GM21786 (cell line): ENCODE measurements around the gene DNAL4.

Experiments
- ATAC-seq: cut with Tn5 transposase; IDR thresholded peaks from one replicate; pipeline ENCODE4 v1.9.1; 2021; ENCODE audit not compliant: unreplicated experiment

DNAL4 gene, protein sequence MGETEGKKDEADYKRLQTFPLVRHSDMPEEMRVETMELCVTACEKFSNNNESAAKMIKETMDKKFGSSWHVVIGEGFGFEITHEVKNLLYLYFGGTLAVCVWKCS

DNA sequence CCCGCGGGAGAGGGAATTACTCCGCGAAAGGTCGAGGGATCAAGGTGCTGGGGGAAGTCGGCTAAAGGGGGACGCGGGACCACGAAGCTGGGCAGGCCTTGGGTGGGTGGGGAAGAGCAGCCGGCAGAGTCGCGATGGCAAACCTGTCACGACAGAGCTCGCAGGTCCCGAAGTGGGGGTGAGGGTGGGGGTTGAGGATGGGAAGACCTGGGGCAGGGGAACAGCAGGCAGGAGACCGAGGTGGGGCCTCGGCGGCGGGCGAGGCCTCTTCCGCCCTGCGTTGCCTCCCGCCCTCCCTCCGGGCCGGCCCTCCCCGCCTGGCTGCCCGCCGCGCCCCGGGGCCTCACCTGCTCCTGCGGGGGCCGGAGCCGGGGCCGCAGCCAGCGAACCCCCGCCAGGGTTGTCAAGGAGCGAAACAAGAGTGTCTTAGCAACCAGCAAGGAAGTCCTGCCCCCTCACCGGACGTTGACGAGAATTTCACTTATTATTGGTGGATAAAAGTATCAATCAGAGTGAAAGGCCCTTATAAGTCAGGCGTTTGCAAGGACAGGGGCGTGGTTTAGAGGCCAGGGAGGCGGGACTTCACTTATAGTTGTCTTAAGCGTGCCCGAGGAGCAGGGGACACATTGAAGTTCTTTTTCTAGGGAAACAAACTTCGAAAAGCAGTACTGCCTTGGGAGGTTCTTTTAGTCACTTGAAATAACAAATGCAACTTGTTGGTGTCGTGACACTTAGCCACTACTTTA lies at the start of gene DNAL4:
Gene DNAL4, minus strand, starts transcription at position 423 of the 746 bp plus-strand sequence. CDS start 11,412 bp downstream, outside the sequence.
- ATAC-seq = peak; percentile 97

DNA sequence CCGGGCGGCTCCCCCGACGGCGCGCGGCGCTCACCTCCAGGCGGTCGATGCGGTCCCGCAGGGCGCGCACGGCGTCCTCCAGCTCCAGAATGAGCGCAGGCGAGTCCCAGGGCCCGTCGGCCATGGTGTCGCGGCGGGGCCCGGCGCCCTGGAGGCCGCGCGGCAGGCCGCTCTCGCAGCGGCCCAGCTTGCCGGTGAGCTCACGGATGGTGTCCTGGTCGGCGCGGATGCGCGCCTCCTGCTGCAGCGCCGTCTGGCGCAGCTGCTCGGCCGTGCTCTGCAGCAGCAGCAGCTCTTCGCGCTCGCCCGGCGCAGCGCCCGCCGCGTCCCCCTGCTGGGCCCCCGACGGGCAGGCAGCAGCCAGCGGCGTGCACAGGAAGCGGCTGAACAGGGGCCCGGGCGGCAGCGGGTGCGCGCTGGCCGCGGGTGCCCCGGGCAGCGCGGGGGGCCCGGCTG lies 49.3 kb upstream of the DNAL4 start:
- no peak for ATAC-seq

DNA sequence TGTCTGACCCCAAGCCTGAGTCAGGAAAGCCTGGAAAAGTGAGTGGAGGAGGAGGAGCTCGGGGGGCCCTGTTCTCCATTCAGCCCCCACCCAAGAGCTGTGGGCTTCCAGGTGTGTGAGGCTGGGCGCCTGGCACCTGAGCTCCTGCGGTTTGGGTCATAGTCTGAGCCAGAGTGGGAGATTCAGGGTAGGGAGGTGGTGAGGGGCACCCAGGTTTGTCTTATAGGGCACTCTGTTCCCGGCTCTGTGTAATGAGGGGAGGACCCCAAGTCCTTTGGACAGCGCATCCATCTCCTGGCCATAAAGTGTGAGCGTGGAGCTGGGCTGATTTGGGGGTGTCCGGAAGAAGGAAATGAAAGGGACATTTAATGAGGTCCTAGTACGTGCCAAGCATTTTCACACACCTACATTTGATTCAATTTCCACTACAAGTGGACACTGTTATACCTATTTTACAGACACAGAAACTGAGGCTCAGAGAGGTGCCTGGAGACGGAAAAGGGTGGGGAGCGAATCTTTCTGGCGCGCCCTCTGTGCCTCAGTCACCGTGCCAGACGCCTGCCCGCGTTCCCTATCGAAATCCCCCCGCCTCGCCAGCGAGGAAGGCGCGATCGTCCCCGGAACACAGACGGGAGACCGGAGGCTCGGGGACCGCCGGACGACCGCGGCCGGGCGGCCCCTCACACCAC lies 48.7 kb upstream of the DNAL4 start:
- no peak for ATAC-seq

DNA sequence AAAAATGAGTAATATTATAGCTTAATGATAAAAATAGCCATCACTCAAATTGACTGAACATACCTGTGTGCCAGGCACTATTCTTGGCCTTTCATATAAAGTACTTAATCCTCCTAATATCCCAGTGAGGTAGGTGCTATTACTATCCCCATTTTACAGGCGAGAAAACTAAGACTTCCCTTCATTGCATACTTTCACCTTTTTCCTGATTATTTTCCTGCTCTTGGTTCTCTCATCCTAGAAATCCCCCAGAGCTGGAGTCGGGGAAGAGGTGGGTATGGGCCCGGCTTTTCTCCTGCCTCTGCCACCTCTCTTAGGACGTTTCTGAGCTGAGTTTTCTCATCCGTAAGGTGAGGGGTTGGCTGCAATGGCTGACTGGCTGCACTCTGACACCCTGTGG lies 47.7 kb upstream of the DNAL4 start:
- no peak for ATAC-seq

DNA sequence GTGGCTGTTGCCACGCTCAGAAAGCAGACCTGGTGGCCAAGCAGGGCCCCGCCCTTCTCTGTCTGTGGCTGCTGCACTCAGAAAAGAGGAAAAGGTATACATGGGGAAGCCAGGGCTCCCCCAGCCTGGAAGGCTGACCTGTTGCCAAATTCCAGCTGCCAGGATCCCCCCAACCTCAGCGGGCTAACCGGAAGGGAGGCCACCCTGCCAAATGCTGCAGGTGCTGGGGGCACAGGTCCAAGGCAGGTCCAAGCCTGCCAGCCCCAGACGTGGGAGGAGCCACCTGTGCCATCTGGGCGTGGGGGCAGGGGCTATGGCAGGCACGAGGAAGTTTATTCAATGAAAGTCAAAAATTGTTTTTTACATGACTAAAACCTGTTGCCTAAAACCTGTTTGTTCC lies 47.3 kb upstream of the DNAL4 start:
- ATAC-seq = no peak

DNA sequence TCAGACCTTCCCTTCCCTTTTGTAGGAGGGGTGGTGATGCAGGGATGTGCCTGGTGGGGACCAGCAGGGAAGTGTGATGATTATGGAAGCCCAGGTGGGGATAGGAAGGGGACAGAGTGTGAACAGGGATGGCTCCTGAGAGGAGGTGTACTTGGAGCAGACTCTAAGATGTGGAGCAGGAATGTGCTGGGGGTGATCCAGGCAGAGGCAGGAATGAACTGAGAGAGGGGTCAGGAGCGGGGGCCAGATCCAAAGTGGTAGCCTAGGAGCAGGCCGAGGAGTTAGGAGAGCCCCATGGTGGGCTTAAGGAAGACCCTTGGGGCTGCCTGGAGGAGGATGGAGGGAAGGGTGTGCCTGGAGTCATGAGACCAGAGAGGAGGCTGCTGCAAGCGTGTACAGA lies 46.2 kb upstream of the DNAL4 start:
- no peak for ATAC-seq

DNA sequence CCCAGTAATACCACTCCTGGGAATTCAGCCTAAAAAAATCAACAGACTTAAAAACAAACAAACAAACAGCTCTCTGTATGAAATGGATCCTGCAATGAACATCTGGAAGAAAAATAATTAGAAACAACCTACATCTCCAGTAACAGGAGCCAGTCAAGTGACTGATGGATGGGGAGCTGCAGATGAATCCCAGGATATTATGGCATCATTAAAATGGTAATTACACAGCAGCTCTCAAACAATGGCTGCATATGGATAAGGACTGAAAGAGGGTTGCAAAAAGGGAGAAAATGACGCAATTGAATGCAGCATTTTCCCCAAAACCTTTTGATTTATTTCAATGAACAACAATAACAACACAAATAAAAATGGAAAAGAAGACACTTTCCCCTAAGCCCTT lies 45.7 kb upstream of the DNAL4 start:
- no peak for ATAC-seq

DNA sequence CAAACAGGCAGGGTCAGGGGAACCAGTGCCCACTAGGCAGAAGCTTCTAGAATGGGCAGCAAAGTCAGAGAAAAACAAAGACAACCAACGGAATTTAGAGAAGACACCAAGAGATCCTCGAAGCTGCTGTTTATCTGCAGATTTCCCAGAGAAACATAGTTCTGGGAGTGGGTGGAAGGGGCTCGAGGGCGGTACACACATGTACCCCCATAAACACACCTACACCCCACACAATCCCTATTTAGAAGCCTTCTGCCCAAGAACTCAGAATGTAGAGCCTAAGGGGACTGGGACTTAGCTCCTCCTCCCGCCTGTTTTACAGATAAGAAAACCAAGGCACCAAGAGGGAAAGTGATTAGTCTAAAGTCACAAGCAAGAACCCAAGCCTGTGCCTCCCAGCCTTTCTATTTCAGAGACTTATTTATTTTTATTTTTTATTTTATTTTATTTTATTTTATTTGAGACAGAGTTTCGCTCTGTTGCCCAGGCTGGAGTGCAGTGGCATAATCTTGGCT lies 43.5 kb upstream of the DNAL4 start:
- no peak for ATAC-seq

DNA sequence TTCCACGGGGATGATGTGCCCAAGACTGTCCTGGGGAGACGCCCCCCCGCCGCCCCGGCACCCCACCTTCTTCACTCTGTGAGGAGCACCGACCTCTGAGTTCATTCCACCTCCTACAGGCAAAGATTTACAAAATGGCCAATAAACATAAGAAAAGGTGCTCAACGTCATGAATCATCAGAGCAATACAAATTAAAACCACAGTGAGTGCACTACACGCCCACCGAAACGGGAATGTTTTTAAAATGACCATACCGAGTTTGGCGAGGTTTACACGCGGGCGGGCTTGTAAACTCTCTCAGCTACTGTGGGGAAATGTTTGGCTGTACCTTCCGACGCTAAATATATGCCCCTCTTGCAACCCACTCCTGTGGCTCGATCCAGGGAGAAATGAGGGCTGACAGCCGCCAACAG lies 42.0 kb upstream of the DNAL4 start:
- no peak for ATAC-seq

DNA sequence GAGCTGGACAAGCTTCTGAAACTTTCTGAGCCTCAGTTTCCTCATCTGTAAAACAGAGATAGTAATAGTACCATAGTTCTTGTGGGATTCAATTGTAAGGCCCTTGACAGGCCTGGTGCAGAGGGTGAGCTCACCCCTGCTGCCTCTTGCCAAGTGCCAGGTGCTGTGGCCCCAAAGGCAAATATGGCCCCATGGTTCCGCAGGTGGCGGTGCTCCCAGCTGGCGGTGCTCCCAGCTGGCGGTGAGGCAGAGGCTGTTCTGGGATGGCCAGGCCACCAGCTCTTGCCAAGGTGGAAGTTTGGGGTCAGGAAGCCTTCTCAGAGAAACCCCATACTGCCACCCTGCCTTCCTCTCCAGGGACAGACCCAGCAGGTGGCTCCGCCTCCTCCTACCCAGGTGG lies 41.0 kb upstream of the DNAL4 start:
- ATAC-seq = no peak

DNA sequence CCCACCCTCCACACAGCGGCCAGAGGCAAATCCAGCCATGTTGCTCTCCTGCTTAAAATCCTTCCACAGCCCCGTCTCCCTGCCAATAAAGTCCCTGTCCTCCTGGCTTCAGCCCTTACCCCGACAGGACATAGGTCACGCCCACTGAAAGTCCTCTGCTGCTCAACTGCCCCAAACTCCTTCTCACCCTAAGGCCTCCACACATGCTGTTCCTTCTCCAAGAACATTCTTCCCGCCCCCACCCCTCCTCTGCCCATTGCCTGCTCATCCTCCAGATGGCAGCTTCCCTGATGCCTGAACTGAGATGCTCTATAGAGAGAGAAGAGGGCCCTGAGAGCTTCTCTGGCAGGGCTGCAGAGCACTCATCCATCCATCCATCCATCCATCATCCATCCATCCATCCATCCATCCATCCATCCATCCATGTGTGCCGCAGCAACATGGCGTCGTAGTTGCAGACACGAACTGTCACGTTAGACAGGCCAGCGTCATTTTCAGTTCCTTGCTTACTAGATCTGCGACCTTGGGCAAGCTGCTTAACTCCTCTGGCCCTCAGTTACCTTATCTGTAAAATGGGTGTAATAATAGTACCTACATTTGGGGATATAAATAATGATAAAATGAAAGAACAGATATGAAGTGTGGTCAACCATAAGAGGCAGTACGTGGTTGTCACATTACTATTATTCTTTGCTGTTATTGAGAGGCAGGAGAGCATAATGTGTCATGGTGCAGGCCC lies 40.4 kb upstream of the DNAL4 start:
- no peak for ATAC-seq

DNA sequence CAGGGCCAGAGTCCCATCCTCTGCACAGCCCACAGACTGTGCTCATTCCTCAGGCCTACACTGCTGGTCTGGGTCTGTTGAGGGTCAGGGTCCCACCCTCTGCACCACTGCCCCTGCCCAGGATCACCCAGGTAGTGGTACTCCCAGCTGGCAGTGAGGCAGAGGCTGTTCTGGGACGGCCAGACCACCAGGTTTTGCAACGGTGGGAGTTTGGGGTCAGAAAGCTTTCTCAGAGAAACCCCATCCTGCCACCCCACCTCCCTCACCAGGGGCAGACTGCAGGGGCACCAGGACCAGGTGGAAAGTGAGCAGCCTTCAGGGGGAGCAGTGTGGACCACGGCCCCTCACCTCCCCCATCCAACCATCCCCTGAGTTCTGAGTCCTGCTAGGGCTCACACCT lies 39.1 kb upstream of the DNAL4 start:
- no peak for ATAC-seq

DNA sequence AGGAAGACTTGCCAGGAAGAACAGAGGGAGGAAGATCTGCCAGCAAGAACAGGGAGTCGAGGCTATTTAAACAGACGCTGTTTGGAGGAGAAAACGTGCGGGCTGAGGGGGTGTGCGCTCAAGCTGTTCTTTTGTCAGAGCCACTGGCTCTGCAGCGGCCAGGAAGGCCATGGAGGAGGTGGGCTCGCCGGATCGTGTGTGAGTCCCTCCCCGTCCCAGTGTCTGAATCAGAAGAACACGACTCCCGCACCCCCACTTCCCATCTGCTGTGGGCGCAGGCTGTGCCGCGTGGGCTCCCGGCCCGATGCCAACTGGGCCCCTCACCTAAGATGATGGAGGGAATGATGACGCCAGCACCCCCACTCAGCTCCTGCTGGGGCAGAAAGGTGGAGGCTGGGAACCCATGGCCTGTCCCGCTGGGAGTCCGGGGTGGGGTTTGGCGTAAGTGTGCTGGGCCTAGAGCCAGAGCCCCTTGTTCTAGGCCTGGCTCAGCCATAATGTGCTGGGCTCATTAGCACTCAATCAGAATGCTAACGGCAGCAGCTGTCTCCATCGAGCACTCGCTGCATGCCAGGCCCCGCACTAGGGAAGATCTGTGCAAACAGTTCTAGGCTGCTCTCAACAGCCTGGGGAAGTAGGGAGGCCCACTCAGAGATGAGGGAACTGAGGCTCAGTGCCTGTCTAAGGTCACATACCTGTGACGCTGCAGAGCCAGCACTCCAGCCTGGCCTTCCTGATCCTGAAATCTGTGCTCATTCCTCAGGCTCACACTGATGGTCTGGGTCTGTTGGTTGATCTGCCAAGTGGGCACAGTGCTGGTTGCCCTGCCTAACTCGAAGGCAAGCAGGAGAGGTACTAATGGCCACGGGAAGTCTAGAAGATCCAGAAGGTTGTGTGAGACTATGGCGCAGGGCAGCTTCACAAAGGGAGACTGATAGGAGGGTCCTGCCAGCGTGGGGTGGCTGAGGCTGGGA lies 38.3 kb upstream of the DNAL4 start:
- ATAC-seq = no peak

DNA sequence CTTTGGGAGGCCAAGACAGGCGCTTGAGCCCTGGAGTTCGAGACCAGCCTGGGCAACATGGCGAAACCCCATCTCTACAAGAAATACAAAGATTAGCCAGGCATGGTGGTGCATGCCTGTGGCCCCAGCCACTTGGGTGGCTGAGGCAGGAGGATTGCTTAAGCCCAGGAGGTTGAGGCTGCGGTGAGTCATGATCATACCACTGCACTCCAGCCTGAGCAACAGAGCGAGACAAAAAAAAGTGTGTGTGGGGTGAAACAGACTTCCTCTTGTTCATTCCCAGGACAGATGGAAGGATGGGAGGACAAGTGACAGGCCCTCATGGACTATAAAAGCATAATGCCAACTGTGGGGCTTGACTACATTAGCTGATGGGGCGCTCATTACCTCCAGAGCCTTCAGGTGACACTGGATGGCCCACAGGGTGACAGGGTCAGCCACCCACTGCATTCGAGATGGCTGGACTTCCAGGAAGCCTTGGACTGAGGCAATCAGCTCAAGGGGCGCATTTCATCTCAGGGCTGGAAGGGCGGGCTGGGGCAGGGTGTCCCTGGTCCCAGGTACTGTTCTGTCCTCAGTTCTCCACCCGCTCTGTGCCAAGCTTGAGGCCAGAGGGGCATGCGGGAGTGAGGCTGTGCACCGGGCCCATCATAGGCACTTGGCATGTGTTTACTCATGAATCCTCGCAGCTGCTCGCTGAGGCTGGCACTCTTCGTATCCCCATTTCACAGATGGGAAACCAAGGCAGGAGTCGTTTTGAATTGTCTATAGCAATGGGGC lies 37.4 kb upstream of the DNAL4 start:
- no peak for ATAC-seq

DNA sequence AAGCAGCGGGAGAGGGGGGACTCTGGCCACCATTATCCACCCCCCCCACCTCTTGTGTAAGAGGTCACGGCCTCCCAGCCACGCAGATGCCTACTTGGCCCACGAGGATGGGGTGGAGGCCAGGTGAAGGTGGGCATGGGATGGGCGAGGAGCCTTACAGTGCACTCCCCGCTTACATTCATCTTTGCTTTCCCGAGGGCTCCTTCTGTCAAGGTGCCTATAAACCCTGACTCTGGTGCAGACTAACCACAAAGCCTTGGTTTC lies 36.8 kb upstream of the DNAL4 start:
- no peak for ATAC-seq

DNA sequence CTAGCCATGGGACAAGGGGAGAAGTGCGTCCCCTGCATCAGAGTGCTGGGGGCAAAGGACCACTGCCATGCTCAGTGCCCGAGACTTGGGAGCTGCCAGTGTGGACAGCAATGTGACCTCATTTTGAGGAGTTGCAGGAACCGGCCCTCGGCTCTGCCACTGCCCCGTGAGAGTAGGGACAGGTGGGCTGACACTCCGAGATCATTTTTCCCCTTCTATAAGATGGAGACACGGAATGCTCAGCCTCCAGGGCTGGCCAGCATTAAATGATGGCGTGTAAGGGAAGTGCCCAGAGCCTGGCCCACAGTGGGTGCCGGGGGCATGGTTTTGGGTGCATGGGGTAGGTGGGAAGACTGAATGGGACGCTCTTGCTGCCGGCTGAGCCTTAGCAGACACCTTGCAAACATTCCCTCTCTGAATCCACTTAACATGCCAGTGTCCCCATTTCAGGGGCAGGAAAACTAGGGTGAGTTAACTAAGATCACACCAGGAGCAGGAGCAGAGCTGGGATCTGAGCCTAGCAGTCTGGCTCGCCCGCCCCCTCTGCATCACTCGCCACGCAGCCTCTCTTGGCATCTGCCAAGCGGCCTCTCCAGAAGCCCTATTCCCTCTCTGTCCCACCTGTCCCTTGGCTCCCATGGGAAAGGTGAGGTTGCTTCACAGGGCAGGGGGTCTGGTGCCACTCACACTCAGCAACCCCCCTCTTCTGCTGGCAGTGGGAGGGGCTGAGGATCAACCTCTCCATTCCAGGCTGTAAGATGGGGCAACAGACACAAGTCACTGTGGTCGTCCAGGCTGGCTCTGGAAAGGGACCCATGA lies 36.3 kb upstream of the DNAL4 start:
- ATAC-seq = no peak

DNA sequence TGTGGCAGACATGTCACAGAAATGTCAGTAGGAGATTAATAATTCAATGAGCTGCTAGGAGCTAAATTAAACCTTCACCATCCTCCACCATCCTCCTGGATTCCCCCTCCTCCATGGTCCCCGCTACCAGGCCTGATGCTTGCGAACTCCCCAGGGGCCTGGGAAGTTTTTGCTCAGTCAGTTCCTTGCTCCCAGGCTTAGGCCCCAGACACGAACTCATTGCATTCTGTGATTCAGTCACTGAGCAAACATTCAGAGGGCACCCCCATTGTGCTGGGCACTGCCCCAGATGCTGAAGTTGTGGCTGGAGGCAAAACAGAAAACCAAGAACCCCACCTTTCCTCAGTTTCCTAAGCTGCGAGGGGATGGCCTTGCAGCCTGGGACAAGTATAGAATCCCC lies 35.5 kb upstream of the DNAL4 start:
- ATAC-seq = no peak

DNA sequence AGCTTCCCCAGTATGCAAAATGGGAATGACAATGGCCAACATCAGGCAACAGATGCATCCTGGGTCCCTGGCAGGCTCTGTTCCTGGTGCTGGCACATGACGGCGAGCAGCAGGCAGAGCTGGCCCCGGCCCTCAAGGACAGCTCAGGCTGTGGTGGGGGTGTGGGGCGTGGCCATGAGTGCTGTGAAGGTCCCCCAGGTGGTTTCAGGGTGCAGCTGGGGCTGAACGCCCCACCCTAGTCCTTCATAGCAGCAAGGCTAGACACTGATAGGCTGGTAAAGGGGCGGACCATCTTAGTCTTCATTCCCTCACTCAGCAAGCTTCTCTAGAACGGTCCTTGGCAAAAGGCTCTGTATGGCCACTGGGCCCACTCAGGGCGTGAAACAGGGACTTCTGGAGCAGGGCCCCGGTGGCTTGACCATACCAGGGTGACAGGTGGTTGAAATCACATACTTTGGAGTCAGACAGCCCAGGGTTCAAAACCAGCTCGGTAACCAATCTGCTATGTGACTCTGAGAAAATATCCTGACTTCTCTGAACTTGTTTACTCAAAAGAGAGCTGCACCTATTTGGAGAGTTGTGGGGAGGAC lies 34.8 kb upstream of the DNAL4 start:
- ATAC-seq = no peak

DNA sequence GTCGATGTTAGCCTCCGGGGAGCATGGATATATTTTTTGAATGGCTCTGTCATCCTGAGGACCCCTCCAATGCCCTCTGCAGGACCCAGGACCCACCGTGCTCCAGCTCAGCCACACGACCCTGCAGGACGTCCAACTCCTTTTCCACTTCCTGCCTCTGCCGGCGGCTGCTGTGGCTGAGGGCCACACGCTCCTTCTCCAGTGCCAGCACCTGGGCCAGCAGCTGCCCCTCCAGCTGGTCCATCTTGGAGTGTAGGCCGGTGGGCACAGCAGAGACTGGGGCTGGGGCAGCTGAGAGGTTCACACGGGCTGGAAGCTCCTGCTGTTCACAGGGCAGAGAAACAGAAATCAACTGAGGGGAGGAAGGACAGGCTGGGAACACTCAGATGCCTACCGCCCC lies 34.2 kb upstream of the DNAL4 start:
- no peak for ATAC-seq
